HG02870 (cell line): ENCODE data around the gene POLR2J.

Experiments
- ATAC-seq: cut with Tn5 transposase; IDR thresholded peaks from one replicate; pipeline ENCODE4 v1.9.1; 2021; ENCODE audit warnings: mild to moderate bottlenecking, moderate library complexity; ENCODE audit not compliant: unreplicated experiment

The POLR2J gene

DNA sequence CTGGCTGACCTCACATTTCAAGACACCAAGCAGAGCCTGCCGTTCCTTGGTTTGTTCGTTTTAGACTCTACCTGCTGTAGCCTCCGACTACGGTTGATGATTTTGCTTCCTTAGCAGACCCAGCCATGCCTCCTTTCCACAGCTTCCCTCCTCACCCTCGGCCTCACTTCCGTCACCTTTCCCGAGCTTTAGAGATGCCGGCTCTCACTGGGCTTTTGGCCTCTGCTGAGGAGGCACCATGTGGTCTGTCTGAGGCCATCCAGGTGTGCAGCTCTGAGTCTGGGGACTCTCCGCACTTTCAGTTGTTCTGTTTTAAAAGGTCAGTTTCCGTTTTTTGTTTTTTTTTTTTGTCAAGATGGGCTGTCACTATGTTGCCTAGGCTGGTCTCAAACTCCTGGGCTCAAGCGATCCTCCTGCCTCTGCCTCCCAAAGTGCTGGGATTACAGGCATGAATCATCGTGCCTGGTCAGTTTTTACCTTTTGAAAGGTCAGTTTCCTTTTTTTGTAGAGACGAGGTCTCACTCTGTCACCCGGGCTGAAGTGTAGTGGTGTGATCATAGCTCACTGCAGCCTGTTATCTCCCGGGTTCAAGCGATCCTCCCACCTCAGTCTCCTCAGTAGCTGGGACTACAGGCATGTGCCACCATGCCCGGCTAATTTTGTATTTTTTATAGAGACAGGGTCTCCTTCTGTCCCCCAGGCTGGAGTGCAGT, 33.6 kb downstream of the POLR2J start:
- peak; percentile 47 for ATAC-seq

DNA sequence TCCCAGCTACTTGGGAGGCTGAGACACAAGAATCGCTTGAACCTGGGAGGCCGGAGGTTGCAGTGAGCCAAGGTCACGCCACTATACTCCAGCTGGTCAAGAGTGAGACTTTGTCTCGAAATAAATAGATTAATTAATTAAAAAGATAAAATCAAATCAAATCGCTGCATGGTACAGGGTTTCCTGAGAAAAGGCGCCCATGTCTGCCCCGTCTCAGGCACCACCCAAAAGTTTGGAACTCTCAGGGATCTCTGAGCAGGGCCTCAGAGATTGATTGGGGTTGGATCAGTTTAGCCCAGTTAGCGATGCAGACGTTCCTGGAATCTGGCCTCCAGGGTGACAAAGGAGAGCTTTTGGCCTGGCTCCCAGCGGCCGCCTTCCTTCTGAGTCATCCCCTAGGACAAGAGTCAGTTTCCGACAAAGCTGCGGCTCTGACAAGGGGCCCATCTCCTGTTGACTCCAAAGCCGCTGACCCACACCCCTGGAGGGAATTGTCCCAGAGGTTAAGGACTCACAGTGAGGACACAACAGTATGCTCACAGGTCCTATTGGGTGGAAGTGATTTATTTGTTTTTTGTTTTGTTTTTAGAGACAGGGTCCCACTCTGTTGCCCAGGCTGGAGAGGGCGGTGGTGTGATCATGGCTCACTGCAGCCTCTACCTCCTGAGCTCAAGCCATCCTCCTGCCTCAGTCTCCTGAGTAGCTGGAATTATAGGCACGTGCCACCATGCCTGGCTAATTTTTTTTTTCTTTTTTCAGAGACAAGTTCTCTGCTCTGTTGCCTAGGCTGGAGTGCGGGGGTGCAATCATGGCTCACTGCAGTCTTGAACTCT, 38.5 kb downstream of the POLR2J start:
- no peak for ATAC-seq

DNA sequence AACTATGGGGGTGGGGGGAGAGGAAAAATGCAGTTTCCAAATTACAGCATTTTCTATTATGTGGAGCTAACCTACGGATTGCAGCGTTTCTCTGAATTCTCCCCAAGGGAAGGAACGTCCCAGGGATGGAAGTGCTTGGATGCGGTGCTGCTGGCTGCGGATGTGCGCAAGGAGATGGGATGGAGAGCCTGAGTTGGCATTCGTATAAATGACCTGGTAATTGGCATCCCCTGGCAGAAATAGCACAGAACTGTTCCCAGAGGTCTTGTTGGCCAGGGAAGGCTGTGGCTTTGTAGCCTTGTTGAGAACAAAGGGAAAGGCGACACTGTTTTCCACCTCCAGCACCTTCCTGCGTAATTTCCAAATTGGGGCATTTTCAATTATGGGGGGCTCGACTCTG, 42.6 kb downstream of the POLR2J start:
- ATAC-seq = no peak

DNA sequence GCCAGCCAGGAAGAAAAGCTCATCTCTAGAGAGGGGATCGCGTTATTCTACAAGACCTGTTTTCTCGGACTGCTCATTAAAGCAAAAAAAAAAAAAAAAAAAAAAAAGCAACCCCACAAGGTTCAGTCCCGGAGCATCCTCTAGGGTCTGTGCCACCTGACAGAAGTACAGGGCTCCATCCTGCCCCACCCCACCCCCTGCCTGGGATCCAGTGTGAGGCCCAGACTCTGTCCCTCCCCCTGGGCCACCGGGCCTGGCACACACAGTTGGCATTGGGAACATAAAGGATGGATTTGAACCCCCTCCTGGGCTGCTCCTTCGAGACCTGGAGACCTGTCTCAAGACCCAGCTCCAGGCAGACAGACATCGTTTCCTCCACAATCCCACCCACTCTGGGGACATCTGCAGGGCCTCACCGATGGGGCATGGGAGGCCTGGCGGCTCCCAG, 44.7 kb downstream of the POLR2J start:
- ATAC-seq = no peak

DNA sequence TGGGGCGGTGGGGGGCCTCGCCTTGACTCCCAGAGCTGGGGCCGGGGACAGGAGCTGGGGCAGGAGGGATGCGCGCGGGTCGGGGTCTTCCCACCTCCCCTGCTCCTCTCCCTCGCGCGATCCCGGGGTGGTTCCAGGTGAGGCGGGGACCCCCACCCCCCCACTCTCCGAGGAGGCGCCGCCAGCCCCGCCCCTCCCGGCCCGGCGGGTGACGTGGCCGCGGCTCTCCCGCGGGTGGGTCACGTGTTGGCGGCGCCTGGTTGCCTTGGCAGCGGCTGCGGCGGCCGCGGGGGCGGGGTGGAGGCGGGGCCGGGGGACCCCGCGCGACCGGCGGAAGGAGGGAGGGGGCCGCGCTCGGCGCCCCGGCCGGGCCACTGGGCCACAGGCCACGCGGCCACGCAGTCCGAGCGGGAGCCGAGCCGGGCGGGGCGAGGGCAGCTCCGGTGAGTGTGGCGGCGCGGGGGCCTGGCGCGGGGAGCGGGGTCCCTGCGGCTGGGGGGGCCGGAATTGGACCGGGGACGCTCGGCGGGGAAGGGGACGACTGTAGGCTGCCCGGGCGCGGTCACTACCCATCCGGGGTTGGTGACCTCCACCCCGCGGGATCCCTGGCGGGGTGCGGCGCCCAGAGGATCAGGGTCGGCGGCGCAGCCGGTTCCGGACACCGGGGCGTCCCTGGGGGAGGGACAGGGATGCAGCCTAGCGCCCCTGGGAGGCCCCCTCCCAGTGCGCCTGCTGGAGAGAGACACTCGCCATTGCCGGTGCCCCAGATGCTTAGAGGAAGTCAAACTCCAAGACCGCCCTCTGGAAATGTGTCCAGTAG, 45.3 kb downstream of the POLR2J start, which contains the start of gene ORAI2:
Gene ORAI2, plus strand, starts transcription at position 357 of the 820 bp plus-strand sequence. CDS start 5,382 bp downstream, outside the sequence.
- peak; percentile 58 for ATAC-seq

DNA sequence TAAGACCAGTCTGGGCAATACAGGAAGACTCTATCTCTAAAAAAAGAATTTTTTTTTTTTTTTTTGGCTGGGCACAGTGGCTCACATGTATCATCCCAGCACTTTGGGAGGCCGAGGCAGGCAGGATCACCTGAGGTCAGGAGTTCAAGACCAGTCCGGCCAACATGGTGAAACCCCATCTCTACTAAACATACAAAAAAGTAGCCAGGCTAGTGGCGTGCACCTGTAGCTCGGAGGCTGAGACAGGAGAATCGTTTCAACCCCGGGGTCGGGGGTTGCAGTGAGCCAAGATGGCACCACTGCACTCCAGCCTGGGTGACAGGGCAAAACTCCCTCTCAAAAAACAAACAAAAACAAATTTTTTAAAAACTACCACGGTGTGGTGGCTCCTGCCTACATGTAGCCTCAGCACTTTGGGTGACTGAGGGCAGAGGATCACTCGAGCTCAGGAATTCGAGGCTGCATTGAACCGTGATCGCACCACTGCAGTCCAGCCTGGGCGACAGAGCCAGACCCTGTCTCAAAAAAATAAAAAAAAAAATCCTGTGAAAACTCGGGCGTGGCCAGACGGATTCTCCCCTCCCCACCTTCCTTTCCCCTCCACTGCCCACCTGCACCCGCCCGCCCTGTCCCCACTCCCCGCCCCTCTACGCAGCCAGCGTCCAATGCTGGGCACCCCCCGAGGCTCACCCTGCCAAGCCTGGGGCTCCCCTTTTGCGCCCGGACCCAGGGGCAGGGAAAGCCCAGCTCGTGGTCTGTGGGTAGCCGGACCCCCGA, 46.1 kb downstream of the POLR2J start:
- ATAC-seq = peak; percentile 11

DNA sequence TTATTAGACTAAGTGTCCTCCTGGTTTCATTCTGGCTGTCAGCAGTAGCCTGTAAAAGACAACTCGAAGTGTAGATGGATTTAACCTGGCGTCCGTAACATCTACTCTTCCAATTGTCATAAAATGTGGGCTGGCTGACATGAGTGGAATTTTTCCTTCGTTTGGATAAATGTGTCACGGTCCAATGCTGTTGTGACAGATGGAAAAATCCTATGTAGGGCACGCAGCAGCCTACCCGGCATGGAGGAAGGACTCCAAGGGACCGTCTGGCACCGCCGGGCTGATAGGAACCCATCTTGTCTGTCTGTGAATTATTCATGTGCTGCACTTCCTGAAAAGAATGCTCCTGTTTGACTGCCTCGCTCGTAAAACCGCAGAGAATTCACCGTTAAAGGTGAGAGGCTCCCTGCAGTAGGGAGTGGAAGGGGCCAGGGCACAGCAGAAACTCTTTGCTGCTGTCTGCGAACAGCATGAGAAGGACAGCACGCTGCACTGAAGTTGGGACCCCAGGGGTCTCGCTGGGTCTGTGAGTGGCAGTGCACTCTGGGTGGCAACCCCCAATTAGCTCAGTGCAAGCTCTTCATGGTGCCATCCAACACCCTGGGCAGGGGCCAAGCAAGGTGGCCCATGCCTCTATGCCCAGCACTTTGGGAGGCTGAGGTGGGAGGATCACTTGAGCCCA, 47.0 kb downstream of the POLR2J start:
- no peak for ATAC-seq

DNA sequence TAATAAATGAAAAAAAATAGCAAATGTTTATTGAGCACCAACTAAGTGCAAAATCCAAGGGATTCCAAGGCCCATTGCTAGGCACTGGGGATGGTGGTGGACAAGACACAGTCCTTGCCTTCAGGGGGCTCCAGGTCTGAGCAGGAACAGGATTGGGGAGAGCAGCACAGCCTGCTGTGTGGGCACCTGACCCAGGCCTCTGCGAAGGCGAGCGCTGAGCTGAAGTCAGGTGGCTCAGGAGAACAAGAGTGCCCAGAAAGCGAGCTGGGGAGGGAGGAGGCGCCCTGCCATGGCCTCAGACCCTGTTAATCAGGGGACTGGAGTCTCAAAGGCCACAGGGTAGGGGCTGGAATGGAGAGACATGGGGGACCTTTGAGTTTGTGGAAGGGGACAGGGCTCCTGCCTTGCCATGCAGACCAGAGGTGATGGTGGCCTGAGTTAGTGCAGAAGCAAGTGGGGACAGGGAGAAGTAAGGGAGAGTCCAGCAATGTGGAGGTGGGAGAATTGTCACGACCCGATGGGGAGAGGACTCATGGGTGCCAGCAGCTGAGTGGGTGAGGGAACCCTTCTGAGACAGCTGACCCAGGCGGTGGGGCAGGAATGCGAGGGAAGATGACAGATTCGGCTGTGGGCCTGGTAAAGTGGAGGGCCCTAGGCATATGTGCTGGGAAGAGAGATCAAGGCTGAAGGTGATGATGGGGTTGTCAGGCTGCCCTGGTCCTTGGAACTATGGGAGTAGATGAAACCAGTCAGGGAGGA, 49.4 kb downstream of the POLR2J start:
- ATAC-seq = no peak

DNA sequence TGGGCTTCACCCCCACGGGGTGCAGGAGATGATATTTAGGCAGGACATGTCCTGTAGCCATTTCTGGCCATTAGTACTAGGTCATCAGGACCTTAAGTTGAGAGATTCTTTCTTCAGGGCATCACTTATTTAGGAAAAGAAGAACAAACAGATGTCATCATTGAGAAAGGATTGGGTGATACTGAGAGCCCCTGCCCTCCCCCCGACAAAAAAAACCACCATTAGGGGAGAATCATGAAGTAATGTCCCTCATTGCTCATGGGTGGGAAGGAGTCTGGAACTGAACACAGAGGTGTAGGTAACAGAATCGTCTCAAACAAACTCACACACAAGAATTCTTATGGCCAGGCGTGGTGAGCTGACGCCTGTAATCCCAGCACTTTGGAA, 51.7 kb downstream of the POLR2J start:
- no peak for ATAC-seq

DNA sequence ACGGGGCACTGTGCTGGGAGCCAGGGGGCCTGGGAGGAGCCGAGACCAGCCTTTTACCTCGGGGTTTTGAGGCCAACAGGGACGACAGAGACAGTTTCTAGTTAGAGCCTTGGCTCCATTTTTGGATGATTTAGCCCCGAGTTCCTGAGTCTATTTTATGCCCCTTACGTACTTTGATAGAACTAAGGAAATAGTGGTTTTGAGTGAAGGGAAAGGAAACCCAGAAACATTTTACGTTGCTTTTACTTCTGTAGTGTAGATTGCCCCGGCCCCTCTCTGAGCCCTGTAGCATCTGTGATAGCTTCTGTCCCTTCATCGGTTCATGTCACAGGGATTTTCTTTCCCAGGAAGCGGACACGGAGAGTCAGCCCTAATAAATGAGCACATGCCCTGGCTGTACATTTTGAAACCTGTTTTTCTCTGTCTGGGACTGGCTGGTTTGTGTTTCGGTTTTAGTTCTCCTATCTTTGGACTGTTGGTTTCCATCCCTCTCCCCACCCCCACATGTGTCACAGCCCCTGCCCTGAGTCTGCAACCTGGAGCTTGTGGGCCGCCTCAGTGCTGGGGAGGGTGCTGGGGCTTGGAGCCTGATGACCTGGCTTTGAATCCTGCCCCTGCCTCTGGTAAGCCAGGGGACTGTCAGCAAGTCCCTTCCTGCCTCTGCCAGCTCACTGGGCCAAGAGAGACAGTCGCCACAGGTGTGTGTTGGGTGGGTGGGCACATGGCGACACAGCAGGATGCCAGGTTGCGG, 52.3 kb downstream of the POLR2J start:
- peak; percentile 41 for ATAC-seq

DNA sequence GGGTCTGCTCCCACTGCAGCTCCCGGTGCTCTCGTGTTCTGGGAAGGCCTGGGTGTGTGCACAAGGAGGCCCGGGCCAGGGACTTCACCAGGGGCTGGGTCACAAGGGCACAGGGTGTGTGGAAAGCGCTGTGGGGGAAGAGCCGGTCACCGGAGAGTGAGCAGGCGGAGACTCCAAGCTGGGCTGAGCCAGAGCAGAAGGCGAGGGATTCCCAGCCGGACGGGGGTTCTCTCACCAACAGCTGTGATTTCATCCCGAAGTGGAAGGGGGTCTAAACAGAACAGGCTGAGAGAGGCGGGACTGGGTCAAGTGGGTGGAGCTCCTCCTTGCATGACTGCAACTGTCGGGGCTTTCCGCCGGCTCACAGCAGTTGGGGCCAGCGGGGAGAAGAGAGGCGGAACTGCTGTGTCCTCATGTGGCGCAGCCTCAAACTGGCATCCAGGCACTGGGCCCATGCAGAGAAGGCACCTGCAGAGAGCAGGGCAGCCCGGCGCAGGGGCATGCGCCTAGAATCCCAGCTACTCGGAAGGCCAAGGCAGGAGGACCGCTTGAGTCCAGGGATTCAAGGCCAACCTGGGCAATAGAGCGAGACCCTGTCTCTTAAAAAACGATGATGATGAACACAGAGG, 53.0 kb downstream of the POLR2J start:
- peak; percentile 52 for ATAC-seq

DNA sequence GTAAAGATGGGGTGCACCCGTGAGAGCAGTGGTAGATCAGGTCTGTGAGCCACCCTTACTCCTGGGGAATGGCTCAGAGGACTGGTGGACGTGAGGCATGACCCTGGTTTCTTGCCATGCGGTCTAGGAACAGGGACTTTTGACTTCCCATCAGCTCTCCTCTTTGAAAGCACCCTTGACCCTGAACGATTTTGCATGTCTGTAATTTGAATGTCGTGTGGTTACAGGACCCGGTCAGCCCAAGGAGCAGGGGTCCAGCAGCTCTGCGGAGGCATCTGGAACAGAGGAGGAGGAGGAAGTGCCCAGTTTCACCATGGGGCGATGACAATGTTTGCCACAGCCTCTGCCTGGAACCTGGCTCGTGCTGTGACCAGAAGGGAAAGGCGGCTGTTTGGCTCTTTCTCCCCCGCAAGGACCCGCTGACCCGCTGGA, 53.9 kb downstream of the POLR2J start:
- no peak for ATAC-seq

DNA sequence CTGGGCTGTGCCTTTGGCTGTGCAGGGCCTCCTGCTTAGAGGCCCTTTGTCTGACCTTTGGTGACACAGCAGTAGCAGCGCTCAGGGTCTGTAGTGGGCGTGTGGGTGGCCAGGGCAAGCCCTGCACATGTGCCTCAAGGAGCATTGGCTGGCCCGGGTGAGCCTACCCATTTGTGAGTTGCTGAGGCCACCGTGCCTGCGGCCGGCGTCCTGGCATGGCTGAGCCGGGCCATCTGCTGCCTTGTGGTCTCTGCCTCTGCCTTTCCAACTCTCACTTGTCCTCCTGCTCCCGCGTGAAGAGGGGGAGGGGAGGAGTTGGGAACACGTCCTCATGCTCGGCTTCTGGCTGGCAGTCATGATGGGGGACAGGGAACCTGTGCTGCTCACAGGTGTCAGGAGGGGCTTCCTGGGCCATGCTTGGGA, 54.6 kb downstream of the POLR2J start:
- no peak for ATAC-seq
